22Rv1 (cell line): ENCODE measurements around the gene LINGO3.

ENCODE experiments used
- H3K27ac ChIP-seq: fragments of 450-650 bp; 2 replicates; pipeline ENCODE4 v1.5.1; 2017
- CTCF ChIP-seq: fragments of 450-650 bp; IDR thresholded peaks from 2 replicates; pipeline ENCODE4 v1.5.1; 2017; ENCODE audit warnings: mild to moderate bottlenecking
- ZFX ChIP-seq: fragments of 450-650 bp; IDR thresholded peaks from 2 replicates; pipeline ENCODE4 v1.6.1; 2017; ENCODE audit warnings: antibody characterized with exemption, borderline replicate concordance

The LINGO3 gene

GRCh38 chr19:2270423-2271233 lies 37.3 kb downstream of the LINGO3 start:
- H3K27ac ChIP-seq = peak overlapping the region; percentile 92
- TF ChIP-seq CTCF (no peak), ZFX (no peak)

- no peak for TF ChIP-seq ZFX
- TF ChIP-seq CTCF = no peak
- H3K27ac ChIP-seq = peak overlapping the region; percentile 92
Measured at GRCh38 chr19:2270157-2270422, 37.9 kb downstream of the LINGO3 start.

- peak overlapping the region; percentile 92 for H3K27ac ChIP-seq
- TF ChIP-seq CTCF (no peak), ZFX (no peak)
Measured at GRCh38 chr19:2269244-2270156, 38.5 kb downstream of the LINGO3 start.

- TF ChIP-seq ZFX (no peak), CTCF (no peak)
- H3K27ac ChIP-seq = peak overlapping the region; percentile 92
Measured at GRCh38 chr19:2268861-2269243, 39.1 kb downstream of the LINGO3 start.

DNA sequence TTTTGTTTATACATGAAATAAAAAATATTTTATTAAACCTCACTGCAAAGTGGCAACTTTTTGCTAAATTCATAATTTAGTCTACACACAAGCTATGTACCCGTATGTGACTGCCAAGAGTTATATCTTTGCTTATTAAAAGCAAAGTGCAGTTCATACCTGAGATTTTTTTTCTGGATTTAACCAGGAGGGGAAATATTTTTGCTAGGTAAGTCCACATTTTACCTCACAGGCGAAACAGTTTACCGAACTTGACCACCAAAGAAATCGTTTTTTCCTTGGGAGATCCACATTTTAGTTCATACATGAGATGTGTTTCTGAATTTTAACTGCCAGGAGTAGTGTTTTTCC lies 39.5 kb downstream of the LINGO3 start:
- H3K27ac ChIP-seq = no peak overlapping the region
- no peak for TF ChIP-seq CTCF
- no peak for TF ChIP-seq ZFX

DNA sequence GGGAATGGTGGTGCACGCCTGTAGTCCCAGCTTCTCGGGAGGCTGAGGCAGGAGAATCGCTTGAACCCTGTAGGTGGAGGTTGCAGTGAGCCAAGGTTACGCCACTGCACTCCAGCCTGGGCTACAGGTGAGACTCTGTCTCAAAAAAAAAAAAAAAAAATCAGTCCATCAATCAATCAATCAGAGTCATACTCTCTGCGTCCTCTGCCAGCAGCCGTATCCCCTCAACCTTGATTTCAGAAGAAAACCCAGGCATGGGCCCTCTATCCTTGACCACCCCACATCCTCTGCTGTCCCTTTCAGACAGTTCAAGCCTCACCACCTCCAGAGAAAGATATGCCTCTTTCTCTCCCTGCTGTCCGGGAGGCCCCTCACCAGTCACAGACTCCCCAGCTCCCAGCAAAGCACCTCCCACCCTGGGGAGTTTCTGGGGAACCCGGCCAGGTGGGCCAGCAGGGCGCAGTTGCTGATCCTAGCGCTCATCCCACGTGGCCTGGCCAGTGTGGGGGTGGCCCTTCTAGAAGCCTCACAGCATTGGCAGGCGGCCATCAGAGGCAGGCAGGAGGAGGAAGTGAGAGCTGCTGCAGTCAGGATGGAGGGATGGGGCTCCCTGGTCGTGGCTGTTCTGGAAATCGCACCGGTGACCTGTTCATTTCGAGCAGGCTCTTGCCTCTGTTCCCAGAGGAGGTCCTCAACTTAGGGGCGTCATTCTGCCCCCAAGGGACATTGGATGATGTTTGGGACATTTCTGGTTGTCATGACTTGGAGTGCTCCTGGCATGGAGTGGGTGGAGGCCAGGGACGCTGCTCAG lies 41.6 kb downstream of the LINGO3 start:
- no peak overlapping the region for H3K27ac ChIP-seq
- TF ChIP-seq CTCF = no peak
- TF ChIP-seq ZFX = no peak
